NB4 (cell line): ENCODE data around the gene TMEM151A.
A peak's percentile ranks its signal among the peaks of the same experiment; 100 is the strongest.

Experiments
- MYC ChIP-seq: IDR thresholded peaks from 2 replicates; pipeline ENCODE4 v1.6.1; 2011; ENCODE audit warnings: low read depth, low read length
- POLR2A ChIP-seq: IDR thresholded peaks from 2 replicates; pipeline ENCODE4 v1.6.1; 2011; ENCODE audit warnings: mild to moderate bottlenecking; ENCODE audit not compliant: insufficient read length; ENCODE audit errors: extremely low read depth
- TF ChIP-seq, protein P1 (sequence below): IDR thresholded peaks from one replicate; pipeline ENCODE4 v1.5.1; 2012; ENCODE audit warnings: low read depth, low read length
- TF ChIP-seq, protein P2 (sequence below): IDR thresholded peaks from 2 replicates; pipeline ENCODE4 v1.6.1; 2011; ENCODE audit warnings: low read depth, low read length

DNA sequence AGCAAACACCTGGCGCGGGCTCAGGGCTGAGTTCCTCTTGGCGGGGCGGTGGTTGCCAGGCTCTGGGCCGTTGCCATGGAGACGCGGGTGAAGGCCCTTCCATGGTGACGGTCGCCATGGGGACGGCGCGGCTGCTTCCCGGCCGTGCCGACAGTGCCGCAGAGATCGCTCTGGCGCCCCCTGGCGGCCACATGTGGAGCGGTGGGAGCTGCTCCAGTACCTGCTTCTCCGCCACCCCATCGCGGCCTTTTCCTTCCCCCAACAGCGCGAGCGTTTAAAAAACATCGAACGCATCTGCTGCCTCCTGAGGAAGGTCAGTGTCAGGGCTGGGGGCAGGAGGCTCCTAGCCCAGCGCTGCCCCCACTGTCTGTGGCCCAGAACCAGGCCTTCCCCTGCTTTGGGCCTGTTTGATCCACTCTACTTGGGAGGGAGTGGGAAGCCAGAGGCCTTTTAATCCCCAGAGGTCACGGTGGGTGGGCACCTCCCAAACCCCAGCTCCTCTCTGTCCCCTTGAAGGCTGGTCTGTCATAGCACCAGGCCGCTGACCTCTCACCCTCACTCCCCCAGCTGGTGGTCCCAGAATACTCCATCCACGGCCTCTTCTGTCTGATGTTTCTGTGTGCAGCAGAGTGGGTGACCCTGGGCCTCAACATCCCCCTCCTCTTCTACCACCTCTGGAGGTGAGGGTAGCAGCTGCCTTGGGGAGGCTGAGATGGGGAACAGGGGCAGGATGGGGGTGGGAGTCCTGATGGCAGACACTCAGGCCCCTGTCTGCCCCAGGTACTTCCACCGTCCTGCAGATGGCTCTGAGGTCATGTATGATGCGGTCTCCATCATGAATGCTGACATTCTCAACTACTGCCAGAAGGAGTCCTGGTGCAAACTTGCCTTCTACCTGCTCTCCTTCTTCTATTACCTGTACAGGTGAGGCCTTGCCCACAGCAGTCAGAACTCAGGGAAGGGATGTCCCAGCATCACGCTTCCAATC is 8.9 kb upstream of the TMEM151A start:
- TF ChIP-seq, protein P1, sequence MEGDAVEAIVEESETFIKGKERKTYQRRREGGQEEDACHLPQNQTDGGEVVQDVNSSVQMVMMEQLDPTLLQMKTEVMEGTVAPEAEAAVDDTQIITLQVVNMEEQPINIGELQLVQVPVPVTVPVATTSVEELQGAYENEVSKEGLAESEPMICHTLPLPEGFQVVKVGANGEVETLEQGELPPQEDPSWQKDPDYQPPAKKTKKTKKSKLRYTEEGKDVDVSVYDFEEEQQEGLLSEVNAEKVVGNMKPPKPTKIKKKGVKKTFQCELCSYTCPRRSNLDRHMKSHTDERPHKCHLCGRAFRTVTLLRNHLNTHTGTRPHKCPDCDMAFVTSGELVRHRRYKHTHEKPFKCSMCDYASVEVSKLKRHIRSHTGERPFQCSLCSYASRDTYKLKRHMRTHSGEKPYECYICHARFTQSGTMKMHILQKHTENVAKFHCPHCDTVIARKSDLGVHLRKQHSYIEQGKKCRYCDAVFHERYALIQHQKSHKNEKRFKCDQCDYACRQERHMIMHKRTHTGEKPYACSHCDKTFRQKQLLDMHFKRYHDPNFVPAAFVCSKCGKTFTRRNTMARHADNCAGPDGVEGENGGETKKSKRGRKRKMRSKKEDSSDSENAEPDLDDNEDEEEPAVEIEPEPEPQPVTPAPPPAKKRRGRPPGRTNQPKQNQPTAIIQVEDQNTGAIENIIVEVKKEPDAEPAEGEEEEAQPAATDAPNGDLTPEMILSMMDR = peak; percentile 94
- TF ChIP-seq, protein P2, sequence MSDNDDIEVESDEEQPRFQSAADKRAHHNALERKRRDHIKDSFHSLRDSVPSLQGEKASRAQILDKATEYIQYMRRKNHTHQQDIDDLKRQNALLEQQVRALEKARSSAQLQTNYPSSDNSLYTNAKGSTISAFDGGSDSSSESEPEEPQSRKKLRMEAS = peak; percentile 89
- TF ChIP-seq POLR2A (peak; percentile 27), MYC (peak; percentile 79)
